ENCODE data around the gene RTRAF.
A peak's percentile ranks its signal among the peaks of the same experiment; 100 is the strongest.

Gene RTRAF

GRCh38 chr14:51989293-51990234 lies at the start of gene RTRAF:
RTRAF (plus strand) TSS chr14:51989546; CDS start chr14:51989640, 94 bp downstream.
- DNase-seq: peak; percentile 87

GRCh38 chr14:51939755-51940301 lies 49.5 kb upstream of the RTRAF start:
- DNase-seq: no peak

- DNase-seq: no peak
Observed at GRCh38 chr14:51942971-51943370, 46.4 kb upstream of the RTRAF start.

- no peak for DNase-seq
Observed at GRCh38 chr14:51950007-51950406, 39.3 kb upstream of the RTRAF start.

- no peak for DNase-seq
Observed at GRCh38 chr14:51951656-51952055, 37.7 kb upstream of the RTRAF start.

GRCh38 chr14:51954031-51954430 lies 35.3 kb upstream of the RTRAF start:
- DNase-seq: no peak

GRCh38 chr14:51954657-51955056 lies 34.7 kb upstream of the RTRAF start:
- DNase-seq: no peak

- no peak for DNase-seq
Observed at GRCh38 chr14:51957950-51958349, 31.4 kb upstream of the RTRAF start.

- no peak for DNase-seq
Observed at GRCh38 chr14:51959928-51960327, 29.4 kb upstream of the RTRAF start.

- DNase-seq: no peak
Observed at GRCh38 chr14:51960866-51961265, 28.5 kb upstream of the RTRAF start.

GRCh38 chr14:51962711-51963110 lies 26.6 kb upstream of the RTRAF start:
- DNase-seq: no peak

GRCh38 chr14:51963286-51963685 lies 26.1 kb upstream of the RTRAF start:
- no peak for DNase-seq

- DNase-seq: no peak
Observed at GRCh38 chr14:51967521-51967920, 21.8 kb upstream of the RTRAF start.

- DNase-seq: no peak
Observed at GRCh38 chr14:51969852-51970540, 19.4 kb upstream of the RTRAF start.

- DNase-seq: no peak
Observed at GRCh38 chr14:51972566-51972965, 16.8 kb upstream of the RTRAF start.

GRCh38 chr14:51977075-51977474 lies 12.3 kb upstream of the RTRAF start:
- no peak for DNase-seq

- DNase-seq: no peak
Observed at GRCh38 chr14:51978681-51979085, 10.7 kb upstream of the RTRAF start.

- peak; percentile 15 for DNase-seq
Observed at GRCh38 chr14:51979088-51979709, 10.1 kb upstream of the RTRAF start.

- DNase-seq: no peak
Observed at GRCh38 chr14:51981218-51981854, 8.0 kb upstream of the RTRAF start.

- no peak for DNase-seq
Observed at GRCh38 chr14:51988221-51988620, 1.1 kb upstream of the RTRAF start.

- DNase-seq: no peak
Observed at GRCh38 chr14:51990488-51990887, 1.1 kb downstream of the RTRAF start.

- DNase-seq: no peak
Observed at GRCh38 chr14:51993285-51993920, 4.1 kb downstream of the RTRAF start.

Data from NCI-H526 treated with DMSO at 0.1 percent for 48 hours (cell line).